Measurements from ENCODE around the gene PIP4K2A. TPM values are rescaled to one million over a fixed set of nuclear protein-coding genes. Genes with fewer than 3 reads are reported as not detected.

PIP4K2A gene
- total RNA-seq, 2 donors from 2014 or later = 3.6 to 7.8 TPM

DNA sequence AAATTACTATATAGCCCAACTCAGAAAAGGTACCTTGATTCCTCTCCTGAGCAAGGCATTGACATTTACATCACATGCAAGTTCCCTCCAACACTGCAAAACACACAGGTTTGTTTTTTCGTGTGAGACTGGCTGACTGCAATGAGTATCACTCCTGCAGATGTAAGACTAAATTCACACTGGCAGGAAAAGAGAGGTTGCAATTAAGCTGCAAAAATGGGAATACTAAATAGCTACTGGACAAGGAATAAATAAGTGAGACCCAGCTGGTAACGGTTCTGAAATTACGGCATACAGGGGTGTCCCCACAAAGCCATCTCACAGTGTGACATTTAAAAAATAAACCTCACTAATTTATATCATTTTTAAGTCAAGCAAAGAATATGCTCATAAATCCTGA lies 97.3 kb downstream of the PIP4K2A start:
- no peaks in the 10 kb centered on the region for H3K9me3 ChIP-seq
- WGBS, 2 donors = 87 to 94% methylated on average over 3 of the region's 3 CpGs
- H3K4me3 ChIP-seq = no peak overlapping the region
- DNase-seq = no peak
- H3K27me3 ChIP-seq = no peaks in the 10 kb centered on the region
- no peak overlapping the region for H3K27ac ChIP-seq
- intact Hi-C loops (cut with DNase I) = no loop called here
- no peak for ATAC-seq
- peaks cover 31% of the 10 kb centered on the region for H3K4me1 ChIP-seq
- H3K36me3 ChIP-seq (replicated peaks in 1 of 2; ENCODE audit: insufficient read depth in 1 of 2, low read depth in 2 of 2) = no peaks in the 10 kb centered on the region
- TF ChIP-seq POLR2A (IDR thresholded peaks at IDR 0.05) = no peak
- TF ChIP-seq, protein P1, sequence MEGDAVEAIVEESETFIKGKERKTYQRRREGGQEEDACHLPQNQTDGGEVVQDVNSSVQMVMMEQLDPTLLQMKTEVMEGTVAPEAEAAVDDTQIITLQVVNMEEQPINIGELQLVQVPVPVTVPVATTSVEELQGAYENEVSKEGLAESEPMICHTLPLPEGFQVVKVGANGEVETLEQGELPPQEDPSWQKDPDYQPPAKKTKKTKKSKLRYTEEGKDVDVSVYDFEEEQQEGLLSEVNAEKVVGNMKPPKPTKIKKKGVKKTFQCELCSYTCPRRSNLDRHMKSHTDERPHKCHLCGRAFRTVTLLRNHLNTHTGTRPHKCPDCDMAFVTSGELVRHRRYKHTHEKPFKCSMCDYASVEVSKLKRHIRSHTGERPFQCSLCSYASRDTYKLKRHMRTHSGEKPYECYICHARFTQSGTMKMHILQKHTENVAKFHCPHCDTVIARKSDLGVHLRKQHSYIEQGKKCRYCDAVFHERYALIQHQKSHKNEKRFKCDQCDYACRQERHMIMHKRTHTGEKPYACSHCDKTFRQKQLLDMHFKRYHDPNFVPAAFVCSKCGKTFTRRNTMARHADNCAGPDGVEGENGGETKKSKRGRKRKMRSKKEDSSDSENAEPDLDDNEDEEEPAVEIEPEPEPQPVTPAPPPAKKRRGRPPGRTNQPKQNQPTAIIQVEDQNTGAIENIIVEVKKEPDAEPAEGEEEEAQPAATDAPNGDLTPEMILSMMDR (IDR thresholded peaks at IDR 0.05) = no peak

DNA sequence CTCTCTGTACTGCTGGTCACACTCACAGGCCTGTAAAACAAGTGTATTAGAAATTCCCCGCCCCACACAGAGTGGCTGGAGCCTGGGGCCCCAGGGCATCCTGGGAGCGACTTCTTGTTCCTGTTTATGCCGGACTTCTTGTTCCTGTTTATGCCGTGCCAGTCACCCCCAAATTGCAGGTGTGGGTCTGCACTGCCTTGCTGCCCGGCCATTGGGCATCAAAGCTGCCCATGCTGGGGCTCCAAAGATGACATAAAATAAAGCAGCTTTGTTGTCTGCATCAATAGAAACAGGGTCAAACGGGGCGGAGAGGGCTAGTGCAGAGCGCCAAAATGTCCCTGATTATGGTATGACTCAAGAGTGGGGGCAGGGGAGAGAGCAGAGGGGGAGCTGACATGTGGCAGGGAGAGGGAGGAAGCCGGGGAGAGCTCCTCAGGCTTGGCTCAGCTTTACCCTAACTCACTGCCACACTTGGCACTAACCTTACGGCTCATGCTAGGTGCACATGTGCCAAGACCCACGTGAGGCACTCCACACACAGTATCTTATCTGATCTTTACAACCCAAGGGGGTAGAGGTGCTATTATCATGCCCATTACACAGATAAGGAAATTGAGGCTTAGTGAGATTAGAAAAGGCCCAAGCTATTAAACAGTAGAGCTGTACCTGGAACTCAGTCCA lies 98.4 kb downstream of the PIP4K2A start:
- Histone ChIP-seq H3K27ac (peak overlapping the region in 3 of 4 donors; percentile 43 to 62 (median 48)), H3K36me3 (replicated peaks in 1 of 2; ENCODE audit: insufficient read depth in 1 of 2, low read depth in 2 of 2) (no peaks in the 10 kb centered on the region), H3K4me3 (no peak overlapping the region), H3K4me1 (peaks cover 31% of the 10 kb centered on the region), H3K9me3 (no peaks in the 10 kb centered on the region), H3K27me3 (no peaks in the 10 kb centered on the region)
- intact Hi-C loops (cut with DNase I) = no loop called here
- 52 to 68% methylated on average over 11 of the region's 11 CpGs for WGBS, 2 donors
- peak; percentile 63 for ATAC-seq
- TF ChIP-seq, protein P1 (IDR thresholded peaks at IDR 0.05) = no peak
- TF ChIP-seq POLR2A (IDR thresholded peaks at IDR 0.05) = no peak
- peak; percentile 20 to 48 (median 36) for DNase-seq

DNA sequence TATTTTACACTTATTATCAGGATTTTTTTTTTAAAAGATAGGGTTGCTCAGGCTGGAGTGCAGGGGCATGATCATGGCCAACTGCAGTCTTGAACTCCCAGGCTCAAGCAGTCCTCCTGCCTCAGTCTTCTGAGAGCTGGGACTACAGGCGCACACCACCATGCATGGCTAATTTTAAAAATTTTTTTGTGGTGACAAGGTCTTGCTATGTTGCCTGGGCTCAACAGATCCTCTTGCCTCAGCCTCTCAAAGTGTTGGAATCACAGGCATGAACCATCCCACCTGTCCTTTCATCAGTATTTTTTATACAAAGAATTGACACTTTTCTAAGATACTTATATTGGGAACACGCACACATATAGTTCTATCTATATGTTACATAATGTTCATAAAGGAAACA lies 99.3 kb downstream of the PIP4K2A start:
- no peak for TF ChIP-seq POLR2A (IDR thresholded peaks at IDR 0.05)
- TF ChIP-seq, protein P1 (IDR thresholded peaks at IDR 0.05) = no peak
- no peak overlapping the region for H3K27ac ChIP-seq
- peaks cover 22% of the 10 kb centered on the region for H3K4me1 ChIP-seq

DNA sequence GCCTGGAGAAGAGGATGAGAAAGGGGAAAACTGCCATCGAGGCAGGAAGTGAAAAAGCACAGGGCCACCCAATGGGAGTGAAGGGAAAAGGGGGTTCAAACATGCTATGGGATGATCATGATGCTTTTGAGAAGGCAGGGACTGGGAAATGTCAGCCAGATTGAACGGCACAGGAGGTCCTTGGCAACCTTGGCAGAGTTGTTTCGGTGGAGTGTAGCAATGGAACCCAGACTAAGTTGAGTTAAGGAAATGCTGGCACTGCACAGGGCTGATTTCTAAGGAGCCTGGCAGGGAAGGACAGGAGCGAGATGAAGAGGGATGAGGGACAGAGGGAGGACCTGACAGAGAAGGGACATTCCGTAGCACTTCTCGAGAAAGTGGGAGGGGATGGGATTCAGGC lies 101.4 kb downstream of the PIP4K2A start:
- H3K9me3 ChIP-seq = no peaks in the 10 kb centered on the region
- no peak overlapping the region for H3K4me3 ChIP-seq
- no peaks in the 10 kb centered on the region for H3K36me3 ChIP-seq (replicated peaks in 1 of 2; ENCODE audit: insufficient read depth in 1 of 2, low read depth in 2 of 2)
- DNase-seq (no peak), ATAC-seq (no peak)
- 84 to 92% methylated on average over 6 of the region's 6 CpGs for WGBS, 2 donors
- TF ChIP-seq, protein P1 (IDR thresholded peaks at IDR 0.05) = no peak
- no peak for TF ChIP-seq POLR2A (IDR thresholded peaks at IDR 0.05)
- intact Hi-C loops (cut with DNase I) = no loop called here
- H3K4me1 ChIP-seq = peaks cover 20% of the 10 kb centered on the region
- no peaks in the 10 kb centered on the region for H3K27me3 ChIP-seq
- H3K27ac ChIP-seq = no peak overlapping the region

More for the DNA sequence above, 99.3 kb downstream of the PIP4K2A start:
- intact Hi-C loops (cut with DNase I) = no loop called here
- Histone ChIP-seq H3K9me3 (no peaks in the 10 kb centered on the region), H3K27me3 (no peaks in the 10 kb centered on the region), H3K4me3 (no peak overlapping the region), H3K36me3 (replicated peaks in 1 of 2; ENCODE audit: insufficient read depth in 1 of 2, low read depth in 2 of 2) (no peaks in the 10 kb centered on the region)
- 90 to 98% methylated on average over 2 of the region's 2 CpGs for WGBS, 2 donors
- DNase-seq = no peak
- ATAC-seq = no peak

DNA sequence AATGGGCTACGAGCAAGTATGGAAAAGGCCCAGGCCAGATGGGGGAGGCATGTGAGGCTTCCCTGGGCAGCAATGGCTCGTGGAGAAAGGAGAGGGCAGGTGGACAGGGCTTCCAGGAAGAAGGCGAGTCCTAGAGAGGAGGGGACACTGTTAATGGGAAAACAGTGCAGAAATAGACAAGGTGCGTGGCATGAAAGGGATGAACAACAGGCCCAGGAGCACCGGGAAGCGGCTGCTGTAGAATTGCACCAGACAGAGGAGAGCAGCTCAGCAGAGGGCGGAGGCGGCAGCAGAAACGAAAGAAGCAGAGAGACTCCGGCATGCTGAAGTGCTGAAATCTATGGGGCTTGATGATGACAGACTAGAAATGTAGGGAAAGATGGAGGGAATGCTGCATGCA lies 102.1 kb downstream of the PIP4K2A start:
- WGBS, 2 donors = 91 to 96% methylated on average over 10 of the region's 10 CpGs
- intact Hi-C loops (cut with DNase I) = no loop called here
- Histone ChIP-seq H3K9me3 (no peaks in the 10 kb centered on the region), H3K27me3 (no peaks in the 10 kb centered on the region), H3K27ac (no peak overlapping the region), H3K4me1 (peaks cover 16% of the 10 kb centered on the region), H3K36me3 (replicated peaks in 1 of 2; ENCODE audit: insufficient read depth in 1 of 2, low read depth in 2 of 2) (no peaks in the 10 kb centered on the region), H3K4me3 (no peak overlapping the region)
- no peak for ATAC-seq
- TF ChIP-seq POLR2A (IDR thresholded peaks at IDR 0.05) = no peak
- TF ChIP-seq, protein P1 (IDR thresholded peaks at IDR 0.05) = no peak
- DNase-seq = no peak

All from body of pancreas (tissue), 4 donors.